T-cell (primary cell): ENCODE measurements around the gene TOMM34. TPM values are rescaled to one million over a fixed set of nuclear protein-coding genes. Genes with fewer than 3 reads are reported as not detected.

Source experiments
- ATAC-seq, 4 experiments: fragments of 200-7000 bp in 3 of 4; fragments of 150-1000 bp in 1 of 4; cut with Tn5 transposase; replicated peaks in 1 of 4; 1 replicate in 3 of 4; 2 replicates in 1 of 4; pipeline ENCODE4 v1.10.0; 2021; ENCODE audit warnings: moderate library complexity in 3 of 4, mild to moderate bottlenecking in 2 of 4, moderate number of reproducible peaks in 1 of 4
- CTCF ChIA-PET, 2 donors: fragments of 300-600 bp; sonication (Branson Sonifier 250); formaldehyde crosslinking; loops; one replicate each; lab custom pipeline; 2022; ENCODE audit warnings: antibody characterized with exemption in 2 of 2; lab: Charles Lee
- POLR2A ChIA-PET, 2 donors: fragments of 300-600 bp; sonication (Branson Sonifier 250); formaldehyde crosslinking; loops; one replicate each; lab custom pipeline; 2022; ENCODE audit warnings: antibody characterized with exemption in 2 of 2; lab: Charles Lee
- DNase-seq, 35 experiments: peaks; one replicate each; pipeline versions ENCODE4 v3.0.0 to v3.0.0-alpha.2; 2013 to 2023
- H3K27ac ChIP-seq: one replicate; pipeline ENCODE4 v1.5.1; 2013; ENCODE audit warnings: low read length
- H3K27me3 ChIP-seq, 2 experiments: replicated peaks in 1 of 2; 1 replicate in 1 of 2; 2 replicates in 1 of 2; pipeline versions ENCODE4 v1.6.1 to v1.7.0; 2013; ENCODE audit warnings: low read length in 1 of 2, mixed read lengths in 1 of 2; ENCODE audit not compliant: control insufficient read depth in 2 of 2, insufficient read depth in 2 of 2; ENCODE audit errors: extremely low read depth in 1 of 2
- H3K36me3 ChIP-seq, 2 donors: 1 replicate in 1 of 2; 2 replicates in 1 of 2; pipeline versions ENCODE4 v1.6.1 to v1.7.0; 2013; ENCODE audit warnings: low read length in 1 of 2; ENCODE audit not compliant: control insufficient read depth in 2 of 2, insufficient read depth in 1 of 2; ENCODE audit errors: extremely low read depth in 1 of 2
- H3K4me1 ChIP-seq, 2 experiments: 1 replicate in 1 of 2; 2 replicates in 1 of 2; pipeline versions ENCODE4 v1.6.1 to v1.7.0; 2013; ENCODE audit warnings: low read length in 2 of 2, mixed read lengths in 1 of 2; ENCODE audit not compliant: insufficient read depth in 2 of 2, control insufficient read depth in 1 of 2; ENCODE audit errors: extremely low read depth in 1 of 2
- H3K4me3 ChIP-seq, 2 donors: 1 replicate in 1 of 2; 2 replicates in 1 of 2; pipeline versions ENCODE4 v1.5.1 to v1.7.0; 2013; ENCODE audit warnings: mild to moderate bottlenecking in 2 of 2, low read length in 1 of 2, moderate library complexity in 1 of 2; ENCODE audit not compliant: control insufficient read depth in 1 of 2; ENCODE audit errors: extremely low read depth in 1 of 2
- H3K9me3 ChIP-seq: 2 replicates; pipeline ENCODE4 v1.7.0; 2013
- H3K27ac Mint-ChIP-seq, 2 donors: one replicate each; pipeline ENCODE4 v1.8.0; 2020 to 2021; ENCODE audit warnings: mild to moderate bottlenecking in 2 of 2, mixed read lengths in 2 of 2
- H3K27me3 Mint-ChIP-seq, 2 donors: one replicate each; pipeline ENCODE4 v1.8.0; 2021 to 2022; ENCODE audit warnings: mixed read lengths in 2 of 2
- H3K36me3 Mint-ChIP-seq: one replicate; pipeline ENCODE4 v1.8.0; 2021; ENCODE audit warnings: mixed read lengths
- H3K4me1 Mint-ChIP-seq, 3 donors: one replicate each; pipeline ENCODE4 v1.8.0; 2020 to 2022; ENCODE audit warnings: mixed read lengths in 3 of 3, mild to moderate bottlenecking in 1 of 3
- H3K4me3 Mint-ChIP-seq, 3 donors: one replicate each; pipeline ENCODE4 v1.8.0; 2020 to 2022; ENCODE audit warnings: mild to moderate bottlenecking in 3 of 3, mixed read lengths in 3 of 3, moderate library complexity in 3 of 3
- H3K9me3 Mint-ChIP-seq, 3 donors: one replicate each; pipeline ENCODE4 v1.8.0; 2020 to 2022; ENCODE audit warnings: mixed read lengths in 3 of 3
- WGBS: methylation state at CpG from one replicate; pipeline ENCODE4 v1.1.5; 2013; ENCODE audit warnings: missing lambda C conversion rate; ENCODE audit not compliant: insufficient coverage; 5-methylcytosine and 5-hydroxymethylcytosine counted together
- total RNA-seq, 35 experiments: library from RNA in 6 of 35; stranded (reverse) in 6 of 35; fragments of 120-200 nt in 1 of 35; gene quantifications; one replicate each; pipeline versions ENCODE4 v1.2.1 to v1.2.4 and lab custom pipeline; 2013 to 2026

Gene TOMM34
- total RNA-seq, 5 donors from 2014 or later (not counting 1 experiment from before 2014, with no cell fraction given) = 7.8 to 12.8 (median 11.4) TPM

DNA sequence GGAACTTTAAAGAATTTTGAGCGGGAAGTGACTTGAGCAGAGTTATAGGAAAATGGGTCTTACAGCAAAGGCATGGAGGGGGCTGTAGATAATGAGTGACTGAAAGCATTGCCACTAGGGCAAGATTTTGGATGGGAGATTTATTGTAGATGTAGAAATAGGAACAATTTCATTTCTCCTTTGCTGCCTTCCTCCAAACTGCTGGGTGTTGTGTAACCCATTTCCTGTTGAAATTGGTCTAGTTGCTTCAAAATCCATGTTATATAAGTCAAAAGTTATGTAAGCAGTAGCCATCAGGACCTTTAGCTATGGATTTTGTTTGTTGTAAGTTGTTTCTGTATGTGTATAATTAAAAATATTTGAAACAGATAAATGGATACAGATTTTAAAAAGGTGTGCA is 63.6 kb downstream of the TOMM34 start:
- peaks cover 86 to 91% (median 90%) of the 10 kb centered on the region in 3 donors for H3K4me1 Mint-ChIP-seq
- ChIA-PET CTCF (interaction anchor here (0.7 to 1.4 kb wide), 2 partner anchors 9 to 694 kb away, joined by 3 to 4 read pairs; no protein-coding TSS in a partner anchor), POLR2A (interaction anchor here (0.6 to 0.9 kb wide), 4 partner anchors 8 to 1034 kb away, joined by 3 to 5 read pairs (median 3); no protein-coding TSS in a partner anchor)
- no peak for DNase-seq
- H3K27ac ChIP-seq = peak overlapping the region; percentile 37
- peaks cover 34% of the 10 kb centered on the region for H3K36me3 Mint-ChIP-seq
- no peaks in the 10 kb centered on the region for H3K9me3 ChIP-seq
- 67% methylated on average over 1 of the region's 1 CpG for WGBS
- H3K27me3 Mint-ChIP-seq = no peaks in the 10 kb centered on the region
- H3K36me3 ChIP-seq = peaks cover 5 to 23% of the 10 kb centered on the region in 2 donors
- no peak overlapping the region for H3K4me3 ChIP-seq
- peaks cover 40% of the 10 kb centered on the region in 2 experiments for H3K4me1 ChIP-seq
- H3K27ac Mint-ChIP-seq = peak overlapping the region; percentile 83 to 86
- H3K4me3 Mint-ChIP-seq = peak overlapping the region in 2 of 3 donors; percentile 35 to 37
- H3K27me3 ChIP-seq = no peaks in the 10 kb centered on the region
- no peak for ATAC-seq
- no peaks in the 10 kb centered on the region for H3K9me3 Mint-ChIP-seq

DNA sequence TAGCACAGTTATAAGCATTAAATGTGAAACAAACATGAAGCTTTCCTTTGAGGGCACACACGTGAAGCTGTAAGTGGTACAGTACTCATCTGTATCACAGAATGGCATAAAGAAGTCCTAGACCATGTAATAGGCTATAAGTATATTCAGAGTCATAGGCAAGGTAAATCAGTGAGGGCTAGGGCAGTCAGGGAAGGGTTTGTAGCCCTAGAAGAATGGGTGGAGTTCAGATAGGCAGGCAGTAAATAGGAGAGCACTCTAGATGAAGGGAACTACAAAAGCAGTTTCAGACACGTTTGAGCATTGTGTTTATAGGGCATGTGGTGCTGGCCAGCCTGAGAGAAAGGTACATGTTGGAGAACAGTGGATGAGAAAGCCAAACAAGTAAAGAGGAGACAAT is 65.2 kb downstream of the TOMM34 start:
- no peak overlapping the region for H3K27ac ChIP-seq
- Mint-ChIP-seq H3K36me3 (peaks cover 23% of the 10 kb centered on the region), H3K27ac (peak overlapping the region; percentile 47 to 61), H3K4me3 (peak overlapping the region; percentile 11 to 37 (median 31)), H3K4me1 (peaks cover 87 to 90% (median 89%) of the 10 kb centered on the region in 3 donors), H3K9me3 (no peaks in the 10 kb centered on the region), H3K27me3 (no peaks in the 10 kb centered on the region)
- peaks cover 43 to 49% of the 10 kb centered on the region in 2 experiments for H3K4me1 ChIP-seq
- ATAC-seq = peak in 3 of 4 experiments; percentile 27 to 43 (median 38)
- 50% methylated on average over 2 of the region's 2 CpGs for WGBS
- no peaks in the 10 kb centered on the region for H3K27me3 ChIP-seq
- ChIA-PET POLR2A (interaction anchor here in 1 of 2 donors (0.6 kb wide), 1 partner anchor 13 kb away, joined by 6 read pairs; no protein-coding TSS in a partner anchor), CTCF (interaction anchor here (0.6 to 1.0 kb wide), 2 partner anchors 10 to 212 kb away, joined by 3 to 4 read pairs; partner anchors contain the start of gene YWHAB (in 1 of the 2))
- H3K4me3 ChIP-seq = no peak overlapping the region
- peaks cover 5 to 6% of the 10 kb centered on the region in 2 donors for H3K36me3 ChIP-seq
- H3K9me3 ChIP-seq = no peaks in the 10 kb centered on the region
- no peak for DNase-seq

Other genes with a start within 250 kb of the TOMM34 start
- under 1 TPM in 3 of 5 donors, not detected in 2; 0.13 to 0.41 (median 0.29) TPM for gene CCN5, start 245.0 kb downstream of the TOMM34 start, total RNA-seq
- under 1 TPM in 1 of 5 donors, not detected in 4; 0.13 TPM for gene KCNK15, start 214.5 kb downstream of the TOMM34 start, total RNA-seq
- under 1 TPM in 2 of 5 donors, not detected in 3; 0.06 to 0.12 TPM for gene RIMS4, start 149.9 kb downstream of the TOMM34 start, total RNA-seq
- 100 to 1,000 TPM; 198 to 233 (median 205) TPM for gene YWHAB, start 74.7 kb downstream of the TOMM34 start, total RNA-seq
- gene PABPC1L, start 50.3 kb downstream of the TOMM34 start, total RNA-seq = 10 to 100 TPM; 45.6 to 66.2 (median 58.2) TPM
- 100 to 1,000 TPM; 244 to 315 (median 271) TPM for gene STK4, start 6.1 kb upstream of the TOMM34 start, total RNA-seq
- under 1 TPM in 1 of 5 donors, not detected in 4; 0.09 TPM for gene KCNS1, start 140.7 kb upstream of the TOMM34 start, total RNA-seq
- gene WFDC5, start 154.8 kb upstream of the TOMM34 start, total RNA-seq = not detected
- not detected for gene WFDC12, start 164.1 kb upstream of the TOMM34 start, total RNA-seq
- gene PI3, start 214.5 kb upstream of the TOMM34 start, total RNA-seq = under 1 TPM in 1 of 5 donors, not detected in 4; 0.51 TPM
- not detected for gene SEMG1, start 246.6 kb upstream of the TOMM34 start, total RNA-seq